NCI-H1436 treated with DMSO at 0.1 percent for 48 hours (cell line): Measurements from ENCODE around the gene PLPP3.

Experiments used
- DNase-seq: peaks from one replicate; lab custom pipeline; 2025; lab: John Stamatoyannopoulos, UW

Gene PLPP3

GRCh38 chr1:56461158-56462127, 117.9 kb downstream of the PLPP3 start:
- no peak for DNase-seq

- no peak for DNase-seq
Measured at GRCh38 chr1:56459260-56459659, 120.1 kb downstream of the PLPP3 start.

GRCh38 chr1:56457756-56458375, 121.5 kb downstream of the PLPP3 start:
- no peak for DNase-seq

- no peak for DNase-seq
Measured at GRCh38 chr1:56456435-56457101, 122.8 kb downstream of the PLPP3 start.

- DNase-seq = no peak
Measured at GRCh38 chr1:56453417-56454078, 125.8 kb downstream of the PLPP3 start.

- no peak for DNase-seq
Measured at GRCh38 chr1:56453016-56453415, 126.3 kb downstream of the PLPP3 start.

- no peak for DNase-seq
Measured at GRCh38 chr1:56452027-56453011, 127.0 kb downstream of the PLPP3 start.

- DNase-seq = no peak
Measured at GRCh38 chr1:56451491-56451890, 127.9 kb downstream of the PLPP3 start.

GRCh38 chr1:56450004-56450666, 129.2 kb downstream of the PLPP3 start:
- no peak for DNase-seq

GRCh38 chr1:56448529-56449300, 130.6 kb downstream of the PLPP3 start:
- DNase-seq = no peak

- DNase-seq = no peak
Measured at GRCh38 chr1:56447823-56448222, 131.5 kb downstream of the PLPP3 start.

GRCh38 chr1:56446531-56447098, 132.7 kb downstream of the PLPP3 start:
- no peak for DNase-seq

- no peak for DNase-seq
Measured at GRCh38 chr1:56444960-56445646, 134.3 kb downstream of the PLPP3 start.
